HG02840 (cell line): ENCODE data around the gene TRPM6.
"Not testable (repeated sequence)": the region's sequence is repeated elsewhere in the genome, so short reads cannot be mapped to it uniquely, and the experiment has no call there.

Source experiments
- ATAC-seq: cut with Tn5 transposase; IDR thresholded peaks from one replicate; pipeline ENCODE4 v1.9.1; 2021; ENCODE audit warnings: mild to moderate bottlenecking, moderate library complexity, moderate number of reproducible peaks; ENCODE audit not compliant: unreplicated experiment, low FRiP score

Gene TRPM6, protein sequence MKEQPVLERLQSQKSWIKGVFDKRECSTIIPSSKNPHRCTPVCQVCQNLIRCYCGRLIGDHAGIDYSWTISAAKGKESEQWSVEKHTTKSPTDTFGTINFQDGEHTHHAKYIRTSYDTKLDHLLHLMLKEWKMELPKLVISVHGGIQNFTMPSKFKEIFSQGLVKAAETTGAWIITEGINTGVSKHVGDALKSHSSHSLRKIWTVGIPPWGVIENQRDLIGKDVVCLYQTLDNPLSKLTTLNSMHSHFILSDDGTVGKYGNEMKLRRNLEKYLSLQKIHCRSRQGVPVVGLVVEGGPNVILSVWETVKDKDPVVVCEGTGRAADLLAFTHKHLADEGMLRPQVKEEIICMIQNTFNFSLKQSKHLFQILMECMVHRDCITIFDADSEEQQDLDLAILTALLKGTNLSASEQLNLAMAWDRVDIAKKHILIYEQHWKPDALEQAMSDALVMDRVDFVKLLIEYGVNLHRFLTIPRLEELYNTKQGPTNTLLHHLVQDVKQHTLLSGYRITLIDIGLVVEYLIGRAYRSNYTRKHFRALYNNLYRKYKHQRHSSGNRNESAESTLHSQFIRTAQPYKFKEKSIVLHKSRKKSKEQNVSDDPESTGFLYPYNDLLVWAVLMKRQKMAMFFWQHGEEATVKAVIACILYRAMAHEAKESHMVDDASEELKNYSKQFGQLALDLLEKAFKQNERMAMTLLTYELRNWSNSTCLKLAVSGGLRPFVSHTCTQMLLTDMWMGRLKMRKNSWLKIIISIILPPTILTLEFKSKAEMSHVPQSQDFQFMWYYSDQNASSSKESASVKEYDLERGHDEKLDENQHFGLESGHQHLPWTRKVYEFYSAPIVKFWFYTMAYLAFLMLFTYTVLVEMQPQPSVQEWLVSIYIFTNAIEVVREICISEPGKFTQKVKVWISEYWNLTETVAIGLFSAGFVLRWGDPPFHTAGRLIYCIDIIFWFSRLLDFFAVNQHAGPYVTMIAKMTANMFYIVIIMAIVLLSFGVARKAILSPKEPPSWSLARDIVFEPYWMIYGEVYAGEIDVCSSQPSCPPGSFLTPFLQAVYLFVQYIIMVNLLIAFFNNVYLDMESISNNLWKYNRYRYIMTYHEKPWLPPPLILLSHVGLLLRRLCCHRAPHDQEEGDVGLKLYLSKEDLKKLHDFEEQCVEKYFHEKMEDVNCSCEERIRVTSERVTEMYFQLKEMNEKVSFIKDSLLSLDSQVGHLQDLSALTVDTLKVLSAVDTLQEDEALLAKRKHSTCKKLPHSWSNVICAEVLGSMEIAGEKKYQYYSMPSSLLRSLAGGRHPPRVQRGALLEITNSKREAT (N-terminal part only)

DNA sequence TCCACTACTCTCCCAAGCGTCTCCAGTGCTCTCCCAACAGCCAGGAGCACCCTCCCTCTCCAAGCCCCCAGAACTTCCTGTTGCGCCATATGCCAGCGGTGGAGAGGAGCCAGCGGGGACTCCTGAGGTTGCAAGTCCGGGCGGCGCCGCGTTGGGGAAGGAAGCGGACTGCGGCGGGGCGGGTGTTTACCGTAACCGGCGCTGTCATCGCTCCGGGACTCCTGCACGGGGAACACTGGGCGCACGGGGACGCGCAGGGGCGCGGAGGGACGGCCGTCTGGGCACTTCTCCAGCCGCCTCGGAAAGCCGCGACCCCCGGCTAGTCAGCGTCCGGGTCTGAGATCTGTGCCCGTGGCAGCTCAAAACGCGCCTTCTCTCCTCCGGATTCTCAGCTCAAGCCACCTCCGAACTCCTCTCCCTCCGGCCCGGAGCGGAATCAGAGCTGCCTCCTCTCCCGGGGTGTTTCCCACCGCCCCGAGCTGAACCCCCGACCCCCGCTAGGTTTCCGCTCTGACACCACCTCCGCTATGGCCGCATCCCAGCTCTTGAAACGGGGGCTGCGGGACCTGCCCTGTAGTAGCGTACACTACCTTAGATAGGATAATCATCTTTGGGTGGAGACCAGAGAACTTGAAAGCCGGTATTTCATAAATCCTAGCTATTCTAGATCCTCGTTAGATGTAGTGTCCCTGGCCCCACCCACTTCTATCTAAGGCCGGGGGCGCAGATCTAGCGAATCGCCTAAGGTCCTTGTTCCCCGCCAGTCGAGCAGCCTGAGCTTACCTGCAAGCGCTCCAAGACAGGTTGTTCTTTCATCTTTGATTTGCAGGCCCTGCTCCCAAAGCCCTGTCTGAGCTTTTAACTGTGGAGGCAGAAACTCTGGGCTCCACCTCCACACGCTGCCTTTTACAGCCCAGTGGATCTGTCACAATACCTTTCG lies at the start of gene TRPM6:
Gene TRPM6 (minus strand): TSS at position 881 of the 940 bp plus-strand sequence. CDS start 65 bp downstream, at position 816.
- ATAC-seq: no peak

DNA sequence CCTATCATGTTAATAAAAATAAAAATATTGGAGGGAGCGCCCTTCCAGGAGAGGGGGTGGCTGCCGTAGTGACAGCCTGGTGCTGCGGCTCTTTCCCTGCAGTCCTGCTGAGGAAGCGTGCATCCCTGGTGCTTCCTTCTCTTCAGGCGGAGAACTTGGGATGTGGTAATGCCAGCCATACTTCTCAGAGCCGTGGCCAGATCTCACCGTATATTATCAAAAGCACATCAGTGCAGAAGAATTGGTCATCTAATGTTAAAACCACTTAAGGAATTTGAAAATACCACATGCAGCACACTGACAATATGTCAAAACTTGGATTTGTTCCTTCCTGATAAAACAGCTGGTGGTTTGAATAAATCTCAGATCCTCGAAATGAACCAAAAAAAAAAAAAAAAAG lies 47.3 kb upstream of the TRPM6 start:
- ATAC-seq: no peak

DNA sequence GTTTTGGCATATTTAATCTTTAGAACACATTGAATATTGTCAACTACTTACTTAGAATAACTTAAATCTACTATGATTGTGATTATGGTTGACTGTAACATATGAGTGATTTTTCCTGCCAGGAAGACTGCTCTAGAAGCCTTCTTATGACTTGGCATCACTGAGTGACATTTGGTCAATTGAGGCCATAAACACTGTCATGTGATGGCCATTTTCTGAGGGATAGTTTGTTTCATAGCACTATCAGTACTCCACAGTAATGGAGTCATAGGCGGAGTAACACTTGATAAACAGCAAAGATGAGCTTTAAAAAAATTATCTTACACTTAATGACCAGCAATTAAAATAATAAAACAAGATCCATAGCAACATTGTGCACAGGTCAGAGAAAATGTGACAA lies 34.0 kb upstream of the TRPM6 start:
- no peak for ATAC-seq

DNA sequence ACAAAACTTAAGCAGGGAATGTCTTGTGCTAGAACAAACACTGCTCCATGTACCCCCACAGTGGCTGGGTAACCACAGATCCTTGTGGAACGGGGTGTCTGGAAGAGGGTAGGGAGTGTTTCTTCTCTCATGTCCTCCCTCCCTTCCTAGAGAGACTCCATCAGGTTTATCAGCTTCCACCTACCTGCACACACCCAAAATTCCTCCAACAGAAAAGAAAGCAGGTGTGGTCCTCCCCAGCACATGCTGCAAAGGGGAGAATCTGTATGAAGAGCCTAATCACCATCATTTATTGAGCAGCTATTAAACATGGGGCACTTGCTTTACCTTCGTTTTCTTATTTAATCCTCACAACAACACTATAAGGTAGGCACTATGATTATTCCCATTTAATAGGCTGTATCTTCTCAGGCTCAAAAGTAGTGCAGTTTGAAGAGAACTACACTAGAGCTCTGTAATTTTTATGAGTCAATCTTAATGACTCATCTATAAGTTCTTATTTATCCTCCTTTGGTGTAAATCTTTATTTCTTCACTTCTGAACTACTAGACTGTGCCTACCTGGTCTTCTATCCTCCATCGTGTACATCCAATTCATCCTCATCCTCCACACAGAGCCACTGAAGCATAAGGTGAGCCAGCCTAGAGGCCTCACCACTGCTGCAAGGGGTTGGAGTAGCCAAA lies 33.4 kb upstream of the TRPM6 start:
- ATAC-seq: no peak

DNA sequence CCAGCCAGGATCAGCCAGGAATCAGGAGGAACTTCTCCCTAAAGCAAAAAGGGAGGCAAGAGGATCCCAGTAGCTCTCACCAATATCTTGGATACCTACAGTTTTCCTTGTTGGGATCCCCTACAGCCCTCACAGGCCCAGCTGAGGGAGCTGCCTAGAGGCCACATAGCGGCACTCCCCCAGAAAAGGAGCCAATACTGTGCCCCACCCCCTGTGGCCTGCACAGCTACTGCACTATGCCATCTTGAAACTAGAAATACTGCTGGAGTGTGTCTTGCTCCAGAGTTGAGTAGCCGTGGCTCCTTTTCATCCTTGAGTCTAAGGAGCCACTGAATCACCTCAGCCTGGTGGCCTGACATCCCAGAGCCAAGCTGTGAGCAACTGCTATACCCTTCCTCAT lies 22.3 kb upstream of the TRPM6 start:
- ATAC-seq: no peak

DNA sequence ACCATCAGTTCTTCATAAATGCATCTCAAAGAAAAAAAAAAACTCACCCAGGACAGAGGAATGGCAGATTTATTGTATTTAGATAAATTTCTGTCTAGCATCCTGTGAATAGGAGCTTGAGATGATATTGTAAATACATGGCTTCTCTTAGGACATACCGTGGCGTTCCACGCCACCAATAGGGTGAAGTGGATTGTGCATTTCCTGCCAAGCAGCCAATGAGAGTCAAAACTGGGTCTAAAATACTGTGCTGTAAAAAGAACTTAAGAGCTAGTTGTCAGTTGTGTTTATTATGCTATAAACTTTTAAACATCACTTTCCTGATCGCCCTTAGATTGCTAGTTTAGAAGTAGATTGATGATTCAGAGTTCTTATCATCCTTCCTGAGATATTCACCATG lies 20.9 kb upstream of the TRPM6 start:
- no peak for ATAC-seq

DNA sequence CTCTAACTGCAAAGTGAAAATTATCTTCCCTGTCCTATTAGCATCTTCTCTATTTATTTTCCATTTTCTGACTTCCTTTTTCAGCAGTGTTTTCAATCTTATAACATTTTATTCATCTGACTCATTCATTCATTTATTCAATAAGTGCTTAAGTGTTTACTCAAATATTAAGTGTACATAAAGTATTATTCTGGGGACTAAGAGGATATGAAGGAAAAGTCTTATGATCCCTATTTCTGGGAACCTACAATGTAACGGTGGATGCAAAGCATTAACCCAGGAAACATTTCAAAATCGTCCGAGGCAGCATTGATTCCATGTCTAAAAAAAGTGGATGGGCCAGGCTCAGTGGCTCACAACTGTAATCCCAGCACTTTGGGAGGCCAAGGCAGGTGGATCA lies 19.4 kb upstream of the TRPM6 start:
- ATAC-seq: no peak

DNA sequence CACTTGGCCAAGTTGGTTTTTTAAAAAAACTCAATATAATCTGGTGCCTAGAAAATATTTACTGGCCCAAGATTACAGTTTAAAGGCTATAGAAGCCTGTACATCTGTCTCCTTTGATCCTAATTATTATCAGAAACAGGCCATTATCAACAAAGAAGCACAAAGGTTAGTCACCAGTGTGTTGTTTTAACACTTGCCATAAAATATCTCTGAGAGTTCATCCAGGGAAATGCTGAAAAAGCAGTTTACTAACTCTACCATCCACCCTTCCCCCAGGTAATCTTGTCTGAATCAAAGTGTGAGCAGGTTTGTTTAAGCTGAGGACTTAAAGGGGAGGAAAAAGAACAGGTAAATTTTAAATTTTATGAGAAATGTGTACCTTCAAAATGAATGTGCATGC lies 13.3 kb upstream of the TRPM6 start:
- no peak for ATAC-seq

DNA sequence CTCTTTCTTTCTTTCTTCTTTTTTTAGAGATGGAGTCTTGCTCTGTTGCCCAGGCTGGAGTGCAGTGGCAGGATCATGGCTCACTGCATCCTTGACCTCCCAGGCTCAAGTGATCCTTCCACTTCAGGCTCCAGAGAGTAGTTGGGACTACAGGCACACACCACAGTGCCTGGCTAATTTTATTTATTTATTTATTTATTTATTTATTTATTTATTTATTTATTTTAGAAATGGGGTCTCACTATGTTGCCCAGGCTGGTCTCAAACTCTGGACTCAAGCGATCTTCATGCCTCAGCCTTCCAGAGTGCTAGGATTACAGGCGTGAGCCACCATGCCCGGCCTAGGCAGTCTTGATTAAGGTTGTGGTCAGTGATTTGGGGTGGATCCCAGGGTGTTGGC lies 728 bp upstream of the TRPM6 start:
- not testable (repeated sequence) for ATAC-seq

DNA sequence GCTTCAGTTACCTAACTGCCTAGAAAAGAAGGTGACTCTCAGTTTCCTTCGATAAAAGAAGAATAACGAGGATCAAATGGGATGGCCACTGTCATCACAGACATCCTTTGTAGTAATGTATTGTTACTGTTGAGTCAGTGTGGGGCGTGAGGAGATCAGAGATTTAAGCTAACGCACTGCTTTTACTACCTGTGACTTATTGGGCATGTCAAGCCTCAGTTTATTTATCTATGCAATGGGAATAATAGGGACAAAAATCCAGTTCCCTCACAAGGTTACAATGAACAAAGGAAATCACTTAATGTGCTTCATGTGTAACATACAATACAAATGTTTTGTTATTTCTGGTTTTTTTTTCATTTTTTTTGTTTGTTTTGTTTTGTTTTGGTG lies 255 bp upstream of the TRPM6 start:
- ATAC-seq: no peak

DNA sequence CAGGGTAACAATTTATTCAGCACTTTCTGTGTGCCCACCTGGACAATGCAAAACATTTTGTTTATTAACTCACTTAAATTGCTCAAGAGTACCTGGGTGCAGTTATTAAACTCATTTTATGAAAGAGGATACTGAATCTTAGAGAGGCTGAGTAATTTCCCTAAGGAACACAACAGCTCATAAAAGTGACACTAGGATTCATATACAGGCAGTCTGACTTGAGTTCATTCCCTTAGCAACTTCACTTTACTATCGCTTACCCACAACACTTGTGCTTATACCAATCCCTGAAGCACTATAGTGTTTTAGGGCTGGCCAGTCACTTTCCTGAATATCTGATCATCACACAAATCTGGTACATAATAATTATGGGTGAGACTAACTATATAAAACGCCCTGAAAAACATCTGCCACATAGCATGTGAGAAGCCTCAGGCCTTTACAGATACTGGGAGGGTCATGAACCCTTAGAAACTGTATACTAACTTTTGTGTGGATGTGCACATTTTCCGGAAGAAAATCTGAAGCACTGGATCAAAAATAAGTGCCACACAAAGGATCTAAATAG lies 11.3 kb downstream of the TRPM6 start:
- ATAC-seq: no peak

DNA sequence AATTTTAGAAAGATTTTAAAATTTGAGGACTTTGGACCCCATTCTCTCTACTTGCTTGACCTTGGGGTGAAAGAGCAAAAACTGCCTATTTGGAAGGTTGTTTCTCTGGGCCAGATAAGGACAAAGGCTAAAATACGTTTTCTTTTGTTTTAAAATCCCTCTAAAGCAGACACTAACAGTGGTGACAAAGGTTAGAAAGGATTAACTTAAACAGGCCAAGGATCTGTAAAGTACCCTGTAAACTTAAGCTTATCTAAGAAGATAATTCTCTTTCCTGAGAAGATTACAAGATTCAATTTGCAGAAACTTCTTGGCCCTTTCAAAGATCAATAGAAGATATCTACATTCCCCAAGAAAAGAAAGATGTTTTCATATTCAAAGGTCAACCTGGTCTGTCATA lies 12.1 kb downstream of the TRPM6 start:
- no peak for ATAC-seq

DNA sequence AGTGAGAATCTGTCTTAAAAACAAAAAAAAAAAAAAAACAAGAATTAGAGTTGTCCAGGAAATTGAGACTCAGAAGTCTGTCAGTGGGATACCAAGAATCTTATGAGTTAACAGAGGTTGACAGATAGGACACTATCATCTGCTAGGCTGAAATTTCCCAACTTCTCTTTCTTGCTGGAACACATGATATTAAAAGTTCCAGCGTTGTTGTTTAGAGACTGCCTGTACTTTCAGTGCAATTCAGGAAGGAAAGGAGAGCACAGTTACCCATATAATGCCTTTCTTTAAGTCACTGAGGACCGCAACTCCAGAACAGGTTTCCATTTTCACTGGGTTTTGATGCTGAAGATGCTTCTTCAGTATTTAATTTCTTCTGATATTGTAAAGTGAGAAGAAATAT lies 13.5 kb downstream of the TRPM6 start:
- ATAC-seq: no peak

DNA sequence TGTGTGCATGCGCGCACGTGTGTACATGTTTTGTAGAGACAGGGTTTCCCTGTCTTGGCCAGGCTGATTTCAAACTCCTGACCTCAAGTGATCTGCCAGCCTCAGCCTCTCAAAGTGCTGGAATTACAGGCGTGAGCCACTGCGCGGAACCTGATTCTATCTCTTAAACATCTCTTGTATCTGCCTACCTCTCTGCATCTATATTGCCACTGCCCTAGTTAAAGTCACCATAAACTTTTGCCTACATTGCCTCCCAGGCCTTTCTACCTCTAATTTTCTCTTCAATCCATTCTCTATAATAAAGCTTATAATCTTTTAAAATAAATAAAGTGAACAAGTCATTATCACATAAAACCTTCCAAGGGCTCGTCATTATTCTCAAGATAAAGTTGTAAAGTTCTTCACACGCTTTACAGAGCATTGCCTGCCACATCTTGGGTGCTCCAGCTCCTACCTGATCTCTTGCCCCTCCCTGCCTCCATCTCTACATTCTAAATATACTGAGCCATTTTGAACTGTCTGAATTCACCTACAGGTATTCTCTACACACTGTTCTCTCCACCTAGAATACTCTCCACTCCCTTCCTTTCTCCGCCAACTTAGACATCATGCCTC lies 15.0 kb downstream of the TRPM6 start:
- ATAC-seq: no peak

DNA sequence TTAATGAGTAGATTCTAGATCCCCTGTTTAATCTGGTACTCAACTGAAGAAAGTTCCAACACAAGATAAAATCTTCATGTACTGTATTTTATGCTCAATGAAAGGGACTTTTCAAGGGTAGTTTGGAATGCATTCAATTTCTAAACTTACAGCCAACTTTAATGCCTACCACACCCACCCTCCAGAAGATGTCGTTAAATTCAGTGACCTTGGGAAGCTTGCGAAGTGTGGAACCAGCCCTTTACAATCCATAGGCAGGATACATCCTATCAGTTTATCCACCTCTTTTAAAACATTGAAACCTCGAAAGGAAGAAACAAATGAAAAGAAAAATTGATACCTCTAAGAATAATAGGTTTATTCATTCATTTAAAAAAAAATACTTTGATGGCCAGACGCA lies 20.2 kb downstream of the TRPM6 start:
- no peak for ATAC-seq

DNA sequence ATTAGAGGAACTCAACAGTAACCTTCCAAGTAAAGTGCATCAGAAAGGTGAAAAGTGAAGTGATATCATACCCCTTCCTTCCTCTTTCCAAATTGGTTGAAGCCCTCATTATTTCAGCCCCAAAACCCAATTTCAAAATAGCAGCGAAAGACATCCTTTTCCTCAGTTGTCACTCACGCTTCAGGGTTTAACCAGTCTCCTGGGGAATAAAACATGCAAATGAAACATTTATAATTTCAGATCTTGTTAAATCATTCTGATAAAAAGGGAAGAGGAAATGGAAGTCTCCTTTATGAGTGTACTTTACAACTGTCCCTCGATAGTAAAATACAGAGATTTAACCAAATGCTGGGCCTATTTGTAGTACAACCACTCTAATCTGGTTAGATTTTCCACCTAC lies 22.5 kb downstream of the TRPM6 start:
- no peak for ATAC-seq

DNA sequence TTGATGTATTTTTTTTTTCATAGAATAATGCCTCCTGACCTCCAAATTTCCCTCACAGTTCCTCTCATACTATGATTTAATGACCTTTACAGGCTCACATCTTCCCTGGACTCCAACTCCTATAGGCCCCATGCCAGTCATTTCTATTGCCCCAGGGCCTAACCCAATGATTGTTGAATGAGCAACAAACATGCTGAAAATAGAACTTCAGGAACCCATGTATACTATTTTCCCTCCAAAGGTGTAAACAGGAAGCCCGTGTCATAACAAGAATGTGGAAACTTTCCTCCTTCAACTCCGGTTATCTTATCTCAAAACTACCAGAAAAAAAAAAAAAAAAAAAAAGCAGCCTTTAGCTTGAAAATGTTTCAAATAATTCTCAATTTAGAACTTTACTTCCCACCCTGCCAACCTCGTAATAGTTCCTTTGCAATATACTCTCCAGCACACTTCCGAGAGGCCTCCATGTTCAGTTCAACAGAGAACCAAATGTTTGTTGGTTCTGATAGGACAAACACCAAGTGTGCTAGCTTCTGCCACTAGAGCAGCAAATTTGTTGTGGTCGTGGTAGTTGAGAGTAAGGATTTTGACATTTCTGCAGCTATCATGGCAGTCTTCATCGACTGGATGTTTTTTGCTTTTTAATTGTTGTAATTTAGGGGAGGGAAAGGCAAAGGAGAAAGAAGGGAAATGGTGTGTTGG lies 25.8 kb downstream of the TRPM6 start:
- no peak for ATAC-seq

DNA sequence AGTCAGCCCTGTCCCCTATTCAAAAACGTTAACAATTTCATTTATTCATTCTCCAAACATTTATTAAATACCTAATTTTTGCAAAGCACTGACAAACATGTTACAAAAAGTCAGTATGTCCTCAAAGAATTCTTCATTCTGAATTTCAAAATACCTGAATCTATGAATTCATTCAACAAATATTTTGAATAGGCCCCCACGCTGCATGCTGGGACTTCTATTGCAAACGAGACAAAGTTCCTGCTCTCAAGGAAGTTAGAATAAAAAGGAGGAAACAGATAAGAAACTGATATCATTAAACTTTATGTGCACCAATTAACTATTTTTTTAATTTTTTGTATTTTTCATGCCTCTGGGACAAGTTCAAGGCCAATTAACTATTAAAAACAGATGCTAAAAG lies 26.6 kb downstream of the TRPM6 start:
- ATAC-seq: no peak
